Stimulated activated effector memory CD8-positive, alpha-beta T cell treated with anti-CD3 and anti-CD28 coated beads, Interleukin-12 subunit alpha, Interleukin-12 subunit beta, amount 100 ng/mL, for 72 hours (primary cell): ENCODE data around the gene MIEF1.

Experiments used
- ATAC-seq: fragments of 150-1000 bp; cut with Tn5 transposase; 2 replicates; pipeline ENCODE4 v1.10.0; 2021
- DNase-seq, 2 donors: peaks; one replicate each; pipeline ENCODE4 v3.0.0; 2021 to 2022; ENCODE audit warnings: low spot score in 2 of 2
- H3K27ac Mint-ChIP-seq: one replicate; pipeline ENCODE4 v1.8.0; 2022; ENCODE audit warnings: mild to moderate bottlenecking, mixed read lengths
- H3K36me3 Mint-ChIP-seq: one replicate; pipeline ENCODE4 v1.8.0; 2022; ENCODE audit warnings: mild to moderate bottlenecking, mixed read lengths
- H3K4me1 Mint-ChIP-seq: one replicate; pipeline ENCODE4 v1.8.0; 2022; ENCODE audit warnings: mixed read lengths
- H3K4me3 Mint-ChIP-seq: one replicate; pipeline ENCODE4 v1.8.0; 2022; ENCODE audit warnings: mild to moderate bottlenecking, mixed read lengths
- H3K9me3 Mint-ChIP-seq: one replicate; pipeline ENCODE4 v1.8.0; 2022; ENCODE audit warnings: mixed read lengths

Gene MIEF1

GRCh38 chr22:39535831-39536449 lies 33.9 kb downstream of the MIEF1 start:
- no peaks in the 10 kb centered on the region for H3K9me3 Mint-ChIP-seq
- H3K36me3 Mint-ChIP-seq, result peaks cover 20% of the 10 kb centered on the region
- DNase-seq (no peak), ATAC-seq (no peak)
- no peak overlapping the region for H3K27ac Mint-ChIP-seq
- H3K4me3 Mint-ChIP-seq, result no peak overlapping the region
- peaks cover 14% of the 10 kb centered on the region for H3K4me1 Mint-ChIP-seq

DNA sequence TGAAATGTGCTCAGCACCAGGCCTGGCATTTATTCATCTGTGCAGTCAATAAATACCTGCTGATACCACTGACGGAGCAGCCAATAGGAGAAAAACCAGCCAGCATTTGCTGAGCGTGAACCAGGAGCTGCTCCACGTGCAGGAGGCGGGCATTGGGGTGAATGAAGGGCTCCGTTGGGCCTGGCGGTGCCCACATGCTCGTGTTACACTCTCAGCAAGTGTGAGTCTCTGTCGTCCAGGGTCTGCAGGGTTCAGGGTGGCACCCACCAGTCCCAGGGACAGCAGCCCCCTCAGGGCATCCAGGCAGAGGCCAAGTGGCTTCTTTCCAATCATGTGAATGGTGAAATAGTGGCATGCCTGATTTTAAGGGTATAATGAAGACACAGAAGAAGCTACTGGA lies 34.6 kb downstream of the MIEF1 start:
- peaks cover 12% of the 10 kb centered on the region for H3K36me3 Mint-ChIP-seq
- DNase-seq (no peak), ATAC-seq (no peak)
- H3K9me3 Mint-ChIP-seq, result no peaks in the 10 kb centered on the region
- no peak overlapping the region for H3K27ac Mint-ChIP-seq
- peaks cover 6% of the 10 kb centered on the region for H3K4me1 Mint-ChIP-seq
- no peak overlapping the region for H3K4me3 Mint-ChIP-seq

DNA sequence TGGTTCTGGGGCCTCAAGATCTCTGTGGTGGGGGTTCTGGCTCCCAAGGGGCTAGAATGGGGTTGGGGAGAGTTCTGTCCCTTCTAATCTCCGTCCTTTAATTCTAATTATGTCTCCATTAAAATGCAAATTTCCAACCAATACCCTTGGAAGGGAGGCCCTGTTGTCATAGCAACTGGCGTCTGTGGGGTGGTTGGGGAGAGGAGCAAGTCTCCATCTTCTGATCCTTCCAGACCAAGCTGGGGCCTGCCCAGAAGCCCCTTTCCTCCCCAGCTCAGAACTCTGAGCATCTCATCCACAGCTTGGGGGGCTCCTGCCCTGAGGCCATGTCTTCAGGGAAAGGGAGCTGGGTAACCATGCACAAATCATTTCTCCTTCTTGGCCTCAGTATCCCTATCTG lies 35.9 kb downstream of the MIEF1 start:
- no peaks in the 10 kb centered on the region for H3K4me1 Mint-ChIP-seq
- DNase-seq, result no peak
- no peak for ATAC-seq
- no peak overlapping the region for H3K4me3 Mint-ChIP-seq
- no peaks in the 10 kb centered on the region for H3K9me3 Mint-ChIP-seq
- no peaks in the 10 kb centered on the region for H3K36me3 Mint-ChIP-seq
- no peak overlapping the region for H3K27ac Mint-ChIP-seq

GRCh38 chr22:39543095-39543494 lies 41.0 kb downstream of the MIEF1 start:
- Mint-ChIP-seq H3K4me3 (no peak overlapping the region), H3K9me3 (no peaks in the 10 kb centered on the region), H3K27ac (no peak overlapping the region), H3K36me3 (no peaks in the 10 kb centered on the region), H3K4me1 (peaks cover 29% of the 10 kb centered on the region)
- DNase-seq (no peak), ATAC-seq (no peak)

DNA sequence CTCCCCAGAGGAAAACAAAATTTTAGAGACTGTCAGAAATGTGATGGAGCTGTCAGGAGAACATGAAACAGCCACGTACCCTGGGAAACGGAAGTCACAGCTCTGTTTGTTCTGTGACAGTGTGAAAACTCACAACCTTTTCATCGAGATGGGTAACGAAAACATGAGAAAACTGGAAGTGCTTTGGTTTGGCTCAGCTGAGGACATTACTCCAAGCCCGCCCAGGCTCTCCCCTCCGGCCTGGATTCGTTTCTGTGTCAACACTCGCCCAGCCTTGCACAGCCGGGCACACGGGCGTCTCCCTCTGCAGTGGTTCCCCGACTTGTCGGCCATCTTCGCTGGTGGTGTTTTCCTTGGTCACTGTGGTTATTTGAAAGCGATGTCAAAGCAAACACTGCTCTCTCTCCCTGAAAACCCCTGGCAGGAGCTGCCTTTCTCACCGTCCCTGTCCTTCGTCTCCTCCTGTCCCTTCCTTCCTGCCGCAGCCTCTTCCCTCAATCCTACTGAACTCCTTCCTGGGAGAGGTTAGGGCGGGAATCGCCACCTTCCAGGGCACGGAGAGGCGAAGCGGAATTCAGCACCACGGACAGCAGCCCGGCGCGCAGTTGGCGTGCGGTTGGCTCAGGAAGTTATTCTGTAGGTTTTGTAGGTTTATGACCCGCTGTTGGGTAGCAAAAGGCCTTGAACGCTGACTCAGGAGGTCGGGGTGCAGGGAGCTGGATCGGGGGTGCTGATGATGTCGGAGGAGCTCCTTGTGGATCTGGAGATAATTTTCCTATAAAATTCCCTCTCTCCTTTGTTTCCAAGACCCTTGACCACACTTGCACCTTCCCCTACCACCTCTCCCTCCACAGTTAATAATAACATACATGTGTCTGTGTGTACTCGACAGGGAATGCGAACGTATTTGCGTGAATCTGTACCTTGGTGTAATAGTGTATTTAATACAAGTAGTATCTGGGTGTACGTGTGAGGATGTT lies 43.6 kb downstream of the MIEF1 start:
- peak; percentile 67 for ATAC-seq
- DNase-seq, result peak; percentile 64 to 86
- Mint-ChIP-seq H3K4me3 (peak overlapping the region; percentile 66), H3K4me1 (peaks cover 29% of the 10 kb centered on the region), H3K36me3 (no peaks in the 10 kb centered on the region), H3K27ac (no peak overlapping the region), H3K9me3 (no peaks in the 10 kb centered on the region)

DNA sequence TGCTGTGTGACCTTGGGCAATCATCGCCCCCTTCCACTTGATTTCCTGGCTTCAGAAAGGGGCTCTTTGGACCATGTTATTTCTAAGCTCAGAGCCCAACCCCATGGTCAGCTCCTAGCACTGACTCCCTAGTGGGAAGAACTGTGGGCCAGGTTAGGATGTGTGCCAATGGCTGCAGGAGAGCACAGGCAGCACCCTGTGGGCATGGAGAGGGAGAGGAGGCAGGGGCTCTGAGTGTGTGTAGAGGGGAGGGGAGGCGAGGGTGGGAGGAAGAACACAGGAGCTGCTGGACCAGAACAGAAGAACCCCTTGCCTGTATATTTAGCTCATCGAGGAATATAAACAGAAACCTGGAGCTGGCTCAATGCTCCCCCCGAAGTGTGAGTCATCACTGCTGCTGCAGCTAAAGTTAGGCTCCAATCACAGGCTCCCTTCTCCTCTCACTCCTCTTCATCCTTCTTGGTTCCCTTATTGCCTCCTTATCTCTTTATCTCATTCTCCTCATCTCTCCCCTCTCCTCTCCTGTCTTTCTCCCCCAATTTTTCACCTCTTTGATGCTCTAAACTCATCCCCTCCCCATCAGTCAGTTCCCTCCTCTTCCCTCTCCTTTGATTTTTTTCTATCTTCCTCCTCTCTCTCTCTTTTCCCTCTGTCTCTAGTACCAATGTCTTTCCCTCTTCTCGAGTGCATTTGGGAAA lies 44.9 kb downstream of the MIEF1 start:
- no peak overlapping the region for H3K4me3 Mint-ChIP-seq
- H3K9me3 Mint-ChIP-seq, result no peaks in the 10 kb centered on the region
- DNase-seq (no peak), ATAC-seq (no peak)
- no peaks in the 10 kb centered on the region for H3K36me3 Mint-ChIP-seq
- no peak overlapping the region for H3K27ac Mint-ChIP-seq
- H3K4me1 Mint-ChIP-seq, result peaks cover 29% of the 10 kb centered on the region

- no peak overlapping the region for H3K4me3 Mint-ChIP-seq
- peaks cover 29% of the 10 kb centered on the region for H3K4me1 Mint-ChIP-seq
- no peak overlapping the region for H3K27ac Mint-ChIP-seq
- no peaks in the 10 kb centered on the region for H3K36me3 Mint-ChIP-seq
- DNase-seq (no peak), ATAC-seq (no peak)
- no peaks in the 10 kb centered on the region for H3K9me3 Mint-ChIP-seq
Observed at GRCh38 chr22:39547587-39547947, 45.5 kb downstream of the MIEF1 start.

GRCh38 chr22:39553429-39553828 lies 51.3 kb downstream of the MIEF1 start:
- ATAC-seq (no peak), DNase-seq (no peak)
- H3K4me1 Mint-ChIP-seq, result peaks cover 7% of the 10 kb centered on the region
- H3K4me3 Mint-ChIP-seq, result no peak overlapping the region
- no peak overlapping the region for H3K27ac Mint-ChIP-seq
- peaks cover 6% of the 10 kb centered on the region for H3K36me3 Mint-ChIP-seq
- no peaks in the 10 kb centered on the region for H3K9me3 Mint-ChIP-seq

DNA sequence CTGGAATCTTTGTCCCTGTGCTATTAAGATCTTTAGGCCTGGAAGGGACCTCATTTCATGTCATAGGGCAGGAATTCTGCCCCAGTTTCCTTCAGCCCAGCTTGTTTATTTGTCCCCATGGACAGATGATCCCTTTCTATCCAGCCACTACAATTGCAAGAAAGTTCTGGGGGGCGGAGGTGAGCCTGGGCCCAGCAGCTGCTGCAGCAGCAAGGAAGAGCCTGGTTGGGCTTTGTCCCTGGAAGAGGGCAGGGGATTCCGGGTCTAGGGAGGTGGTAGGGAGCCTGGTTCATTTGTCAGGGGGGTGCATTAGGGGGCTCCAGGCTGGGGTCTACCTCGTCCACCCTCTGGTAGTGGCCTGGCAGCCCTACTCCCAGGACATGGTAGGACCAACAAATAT lies 52.1 kb downstream of the MIEF1 start:
- Mint-ChIP-seq H3K9me3 (no peaks in the 10 kb centered on the region), H3K36me3 (peaks cover 6% of the 10 kb centered on the region), H3K4me3 (no peak overlapping the region), H3K4me1 (peaks cover 7% of the 10 kb centered on the region), H3K27ac (no peak overlapping the region)
- ATAC-seq, result no peak
- DNase-seq, result no peak

DNA sequence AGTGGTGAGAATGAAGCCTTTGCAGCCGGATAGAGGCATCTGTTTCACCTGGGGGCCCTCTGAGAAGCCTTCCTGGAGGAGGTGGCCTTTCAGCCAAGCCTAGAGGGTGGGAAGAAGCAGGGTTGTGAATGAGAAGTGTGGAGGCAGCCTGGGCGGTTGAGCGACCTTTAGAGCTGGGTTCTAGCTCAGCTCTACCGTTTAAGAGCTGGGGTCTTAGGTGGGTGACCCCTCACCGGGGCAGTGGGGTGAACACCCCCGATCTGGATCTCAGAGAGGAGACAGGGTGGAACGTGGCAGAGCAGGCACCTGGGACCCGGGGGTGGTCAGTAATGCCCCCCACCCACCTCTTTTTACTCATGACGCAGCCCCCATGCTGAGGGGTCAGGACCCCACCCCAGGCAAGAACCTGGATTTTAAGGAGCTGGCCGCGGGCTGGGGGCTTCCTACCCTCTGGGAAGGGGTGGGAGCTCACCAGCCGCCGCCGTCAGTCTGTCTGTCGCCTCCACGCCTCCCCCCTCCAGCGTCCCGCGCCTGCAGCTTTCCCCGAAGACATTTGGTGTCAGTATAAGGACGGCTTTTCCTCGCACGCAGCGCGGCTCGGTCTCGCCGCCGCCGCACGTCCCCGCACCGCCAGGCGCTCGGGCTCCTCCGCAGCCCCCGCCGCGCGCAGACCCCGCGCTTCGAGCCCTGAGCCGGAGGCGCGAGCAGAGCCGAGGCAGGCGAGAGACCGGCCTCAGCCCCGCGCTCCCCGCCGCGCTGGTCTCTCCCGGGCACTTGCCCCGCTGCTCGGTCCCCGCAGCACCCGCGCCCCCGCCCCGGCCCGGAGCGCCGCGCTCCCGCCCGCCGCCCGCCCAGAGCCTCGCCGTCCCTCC lies 55.1 kb downstream of the MIEF1 start:
- H3K27ac Mint-ChIP-seq, result no peak overlapping the region
- H3K4me1 Mint-ChIP-seq, result peaks cover 7% of the 10 kb centered on the region
- ATAC-seq, result no peak
- no peaks in the 10 kb centered on the region for H3K9me3 Mint-ChIP-seq
- no peak for DNase-seq
- H3K36me3 Mint-ChIP-seq, result peaks cover 6% of the 10 kb centered on the region
- H3K4me3 Mint-ChIP-seq, result peak overlapping the region; percentile 54

DNA sequence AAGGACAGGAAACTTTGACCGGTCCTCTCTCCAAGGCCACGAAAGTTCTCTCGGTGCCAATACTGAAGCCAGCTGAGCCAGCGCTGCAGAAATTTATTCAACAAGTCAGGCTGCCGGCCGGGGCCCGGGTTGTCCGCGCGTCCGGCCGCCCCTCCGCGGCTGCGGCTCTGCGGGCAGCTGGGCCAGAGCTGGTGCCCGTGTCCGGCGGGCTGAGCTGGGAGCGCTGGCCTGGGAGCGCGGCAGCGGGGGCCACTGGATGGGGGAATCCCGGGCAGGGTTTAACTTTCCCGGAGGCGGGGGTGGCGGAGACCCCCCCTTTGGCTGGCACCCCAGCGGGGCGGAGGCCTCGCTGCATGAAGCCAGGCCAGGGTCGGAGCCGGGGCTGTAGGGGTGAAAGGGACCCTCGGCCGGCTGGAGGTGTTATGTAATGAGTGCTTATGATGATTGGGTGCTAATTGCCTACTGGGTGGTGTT lies 56.2 kb downstream of the MIEF1 start:
- no peak overlapping the region for H3K27ac Mint-ChIP-seq
- H3K4me1 Mint-ChIP-seq, result peaks cover 7% of the 10 kb centered on the region
- ATAC-seq (no peak), DNase-seq (no peak)
- peaks cover 6% of the 10 kb centered on the region for H3K36me3 Mint-ChIP-seq
- H3K4me3 Mint-ChIP-seq, result peak overlapping the region; percentile 26
- H3K9me3 Mint-ChIP-seq, result no peaks in the 10 kb centered on the region

GRCh38 chr22:39558950-39559349 lies 56.9 kb downstream of the MIEF1 start:
- DNase-seq, result no peak
- no peak overlapping the region for H3K27ac Mint-ChIP-seq
- ATAC-seq, result no peak
- H3K4me3 Mint-ChIP-seq, result no peak overlapping the region
- no peaks in the 10 kb centered on the region for H3K9me3 Mint-ChIP-seq
- peaks cover 6% of the 10 kb centered on the region for H3K36me3 Mint-ChIP-seq
- H3K4me1 Mint-ChIP-seq, result peaks cover 7% of the 10 kb centered on the region

GRCh38 chr22:39559456-39560105 lies 57.5 kb downstream of the MIEF1 start:
- H3K4me1 Mint-ChIP-seq, result peaks cover 7% of the 10 kb centered on the region

DNA sequence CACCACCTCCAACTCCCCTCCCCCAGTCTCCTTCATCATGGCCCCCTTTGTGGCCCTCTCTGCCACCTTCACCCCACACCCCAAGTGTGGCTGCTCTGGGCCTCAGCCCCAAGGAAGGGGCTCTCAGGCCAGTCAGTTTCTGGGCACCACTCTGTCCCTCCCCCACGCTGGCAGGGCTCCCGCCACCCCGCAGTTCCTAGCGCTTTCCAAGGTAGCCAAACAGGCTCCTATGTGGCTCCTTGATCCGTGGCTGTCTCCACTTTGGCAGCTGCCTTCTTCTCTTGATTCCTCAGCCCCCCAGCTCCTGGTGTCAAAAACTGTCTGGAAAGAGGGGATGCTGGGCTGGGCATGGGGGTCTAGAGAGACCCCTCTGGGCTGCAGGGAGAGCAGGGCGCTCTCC lies 58.0 kb downstream of the MIEF1 start:
- Mint-ChIP-seq H3K36me3 (peaks cover 6% of the 10 kb centered on the region), H3K9me3 (no peaks in the 10 kb centered on the region), H3K4me1 (peaks cover 7% of the 10 kb centered on the region), H3K27ac (no peak overlapping the region), H3K4me3 (no peak overlapping the region)
- DNase-seq (no peak), ATAC-seq (no peak)

More at GRCh38 chr22:39559456-39560105, 57.5 kb downstream of the MIEF1 start:
- Mint-ChIP-seq H3K4me3 (no peak overlapping the region), H3K36me3 (peaks cover 6% of the 10 kb centered on the region), H3K9me3 (no peaks in the 10 kb centered on the region), H3K27ac (no peak overlapping the region)
- no peak for ATAC-seq
- no peak for DNase-seq
